Vagina (tissue), 2 donors: ENCODE results near the gene SCN4A. TPM values are rescaled to one million over a fixed set of nuclear protein-coding genes. Genes with fewer than 3 reads are reported as not detected.

Experiments used
- DNase-seq, 2 donors: peaks; one replicate each; pipeline ENCODE4 v3.0.0-alpha.2; 2017; ENCODE audit errors: extremely low spot score in 2 of 2
- H3K27ac ChIP-seq: fragments of 200-600 bp; sonication (generic); one replicate; pipeline ENCODE4 v1.5.1; 2019
- H3K27me3 ChIP-seq: fragments of 200-600 bp; sonication (generic); one replicate; pipeline ENCODE4 v1.5.1; 2019
- H3K36me3 ChIP-seq, 2 donors: fragments of 200-600 bp; sonication (generic); one replicate each; pipeline ENCODE4 v1.5.1; 2017 to 2019
- H3K4me1 ChIP-seq: fragments of 200-600 bp; sonication (generic); one replicate; pipeline ENCODE4 v1.5.1; 2019
- H3K4me3 ChIP-seq, 2 donors: fragments of 200-600 bp; sonication (generic); 1 replicate in 1 of 2; 2 replicates in 1 of 2; pipeline ENCODE4 v1.5.1; 2016 to 2019
- H3K9me3 ChIP-seq: fragments of 200-600 bp; sonication (generic); one replicate; pipeline ENCODE4 v1.5.1; 2019
- CTCF ChIP-seq, 3 experiments: fragments of 450-650 bp in 2 of 3; fragments of 200-600 bp in 1 of 3; sonication (generic) in 1 of 3; IDR thresholded peaks; one replicate each; pipeline ENCODE4 v1.5.1; 2017 to 2019; ENCODE audit warnings: antibody characterized with exemption in 3 of 3, mild to moderate bottlenecking in 2 of 3, moderate library complexity in 2 of 3
- POLR2A ChIP-seq, 2 donors: fragments of 450-650 bp; IDR thresholded peaks; one replicate each; pipeline ENCODE4 v1.6.1; 2017; ENCODE audit warnings: antibody characterized with exemption in 2 of 2, mild to moderate bottlenecking in 2 of 2, moderate library complexity in 2 of 2
- POLR2AphosphoS5 ChIP-seq, 2 donors: sonication (generic); formaldehyde crosslinking; IDR thresholded peaks; one replicate each; pipeline ENCODE4 v1.9.0; 2017; ENCODE audit warnings: antibody characterized with exemption in 2 of 2, mild to moderate bottlenecking in 2 of 2, low read depth in 1 of 2; ENCODE audit not compliant: insufficient read depth in 1 of 2
- intact Hi-C: fragments of 100-400 bp; cut with DNase I; formaldehyde crosslinking; loops from one replicate; pipeline ENCODE4 v1.15.1; 2023
- total RNA-seq: library from RNA; depleted of rRNA; stranded (reverse); fragments of >200 nt; gene quantifications from one replicate; pipeline ENCODE4 v1.2.3, GENCODE V29; 2016

Gene SCN4A
- total RNA-seq, 1 donor from 2014 or later: 0.98 TPM

GRCh38 chr17:63956296-63956920, 16.3 kb downstream of the SCN4A start:
- no peak for DNase-seq
- no peaks in the 10 kb centered on the region for H3K27me3 ChIP-seq
- H3K36me3 ChIP-seq: no peaks in the 10 kb centered on the region
- H3K27ac ChIP-seq: no peak overlapping the region
- intact Hi-C loops: no loop called here
- peaks cover 5% of the 10 kb centered on the region for H3K4me1 ChIP-seq
- no peaks in the 10 kb centered on the region for H3K9me3 ChIP-seq
- H3K4me3 ChIP-seq: no peak overlapping the region
- TF ChIP-seq POLR2A (IDR thresholded peaks at IDR 0.05) (no peak), POLR2AphosphoS5 (IDR thresholded peaks at IDR 0.05; ENCODE audit: insufficient read depth in 1 of 2, low read depth in 1 of 2) (no peak), CTCF (IDR thresholded peaks at IDR 0.05) (no peak)

GRCh38 chr17:63955791-63956190, 16.9 kb downstream of the SCN4A start:
- no peak for DNase-seq
- no peak for TF ChIP-seq POLR2AphosphoS5 (IDR thresholded peaks at IDR 0.05; ENCODE audit: insufficient read depth in 1 of 2, low read depth in 1 of 2)
- no peak for TF ChIP-seq POLR2A (IDR thresholded peaks at IDR 0.05)
- TF ChIP-seq CTCF (IDR thresholded peaks at IDR 0.05): no peak
- H3K27me3 ChIP-seq: no peaks in the 10 kb centered on the region
- H3K9me3 ChIP-seq: no peaks in the 10 kb centered on the region
- no peaks in the 10 kb centered on the region for H3K36me3 ChIP-seq
- H3K4me1 ChIP-seq: no peaks in the 10 kb centered on the region
- H3K27ac ChIP-seq: no peak overlapping the region
- H3K4me3 ChIP-seq: no peak overlapping the region
- intact Hi-C loops: no loop called here

GRCh38 chr17:63955232-63955631, 17.5 kb downstream of the SCN4A start:
- Histone ChIP-seq H3K4me3 (no peak overlapping the region), H3K27ac (no peak overlapping the region), H3K36me3 (no peaks in the 10 kb centered on the region), H3K27me3 (no peaks in the 10 kb centered on the region), H3K9me3 (no peaks in the 10 kb centered on the region), H3K4me1 (no peaks in the 10 kb centered on the region)
- DNase-seq: no peak
- TF ChIP-seq POLR2AphosphoS5 (IDR thresholded peaks at IDR 0.05; ENCODE audit: insufficient read depth in 1 of 2, low read depth in 1 of 2): no peak
- TF ChIP-seq POLR2A (IDR thresholded peaks at IDR 0.05): no peak
- TF ChIP-seq CTCF (IDR thresholded peaks at IDR 0.05): no peak
- intact Hi-C loops: no loop called here

GRCh38 chr17:63954402-63955063, 18.2 kb downstream of the SCN4A start:
- H3K27me3 ChIP-seq: no peaks in the 10 kb centered on the region
- no peak overlapping the region for H3K4me3 ChIP-seq
- H3K9me3 ChIP-seq: no peaks in the 10 kb centered on the region
- H3K36me3 ChIP-seq: no peaks in the 10 kb centered on the region
- DNase-seq: no peak
- H3K27ac ChIP-seq: no peak overlapping the region
- TF ChIP-seq POLR2A (IDR thresholded peaks at IDR 0.05) (no peak), CTCF (IDR thresholded peaks at IDR 0.05) (no peak)
- intact Hi-C loops: no loop called here
- no peaks in the 10 kb centered on the region for H3K4me1 ChIP-seq
